Smooth muscle cell (in vitro differentiated cells): Measurements from ENCODE around the gene NTNG1. TPM values are rescaled to one million over a fixed set of nuclear protein-coding genes. Genes with fewer than 3 reads are reported as not detected.

ENCODE experiments used
- DNase-seq: peaks from one replicate; lab custom pipeline; 2025; ENCODE audit not compliant: unreplicated experiment; lab: John Stamatoyannopoulos, UW
- H2AFZ ChIP-seq: fragments of 200-600 bp; sonication (generic); 2 replicates; pipeline ENCODE4 v1.6.0; 2016; ENCODE audit warnings: antibody characterized with exemption, low read depth, mild to moderate bottlenecking
- H3F3A ChIP-seq: fragments of 200-600 bp; sonication (generic); 2 replicates; pipeline ENCODE4 v1.6.0; 2017; ENCODE audit warnings: antibody characterized with exemption, low read depth
- H3K27ac ChIP-seq: fragments of 200-600 bp; sonication (generic); 2 replicates; pipeline ENCODE4 v1.5.1; 2016; ENCODE audit warnings: low read depth, mild to moderate bottlenecking
- H3K27me3 ChIP-seq: fragments of 200-600 bp; sonication (generic); 2 replicates; pipeline ENCODE4 v1.6.1; 2016; ENCODE audit warnings: low read depth, mild to moderate bottlenecking
- H3K36me3 ChIP-seq: fragments of 200-600 bp; sonication (generic); 2 replicates; pipeline ENCODE4 v1.5.1; 2016; ENCODE audit warnings: low read depth
- H3K4me1 ChIP-seq: fragments of 200-600 bp; sonication (generic); 2 replicates; pipeline ENCODE4 v1.5.1; 2016; ENCODE audit warnings: low read depth
- H3K4me2 ChIP-seq: fragments of 200-600 bp; sonication (generic); 2 replicates; pipeline ENCODE4 v1.6.0; 2016; ENCODE audit warnings: mild to moderate bottlenecking
- H3K4me3 ChIP-seq: fragments of 200-600 bp; sonication (generic); 2 replicates; pipeline ENCODE4 v1.5.1; 2016; ENCODE audit warnings: mild to moderate bottlenecking
- H3K79me2 ChIP-seq: fragments of 200-600 bp; sonication (generic); 2 replicates; pipeline ENCODE4 v1.6.0; 2016; ENCODE audit warnings: low read depth, mild to moderate bottlenecking
- H3K9ac ChIP-seq: fragments of 200-600 bp; sonication (generic); 2 replicates; pipeline ENCODE4 v1.6.0; 2016; ENCODE audit warnings: low read depth
- H3K9me3 ChIP-seq: fragments of 200-600 bp; sonication (generic); replicated peaks from 2 replicates; pipeline ENCODE4 v1.5.1; 2016; ENCODE audit warnings: low read depth
- H4K20me1 ChIP-seq: fragments of 200-600 bp; sonication (generic); 2 replicates; pipeline ENCODE4 v1.6.0; 2016; ENCODE audit warnings: low read depth
- CTCF ChIP-seq: fragments of 200-600 bp; sonication (generic); IDR thresholded peaks from 2 replicates; pipeline ENCODE4 v1.5.1; 2017; ENCODE audit warnings: borderline replicate concordance, mild to moderate bottlenecking, antibody characterized with exemption; ENCODE audit not compliant: insufficient read depth, poor library complexity, severe bottlenecking
- WGBS: methylation state at CpG from one replicate; pipeline ENCODE4 v1.1.7; 2016; ENCODE audit warnings: low lambda C conversion rate; 5-methylcytosine and 5-hydroxymethylcytosine counted together
- polyA plus RNA-seq: library from polyadenylated mRNA; unstranded; fragments of >200 nt; fragmentation: Nextera tagmentation; extraction: Ambion mirVana; gene quantifications from 2 replicates; pipeline ENCODE4 v1.2.1, GENCODE V29; 2016
- total RNA-seq: library from RNA; depleted of rRNA; stranded (reverse); fragments of >200 nt; gene quantifications from 2 replicates; pipeline ENCODE4 v1.2.3, GENCODE V29; 2014

NTNG1 gene
- total and polyA plus RNA-seq, 2 experiments from 2014 or later, result 0.39 to 1.1 TPM

- no peak overlapping the region for H3K4me2 ChIP-seq
- H3K79me2 ChIP-seq, result no peaks in the 10 kb centered on the region
- TF ChIP-seq CTCF, result no peak
- no peak overlapping the region for H3K27ac ChIP-seq
- H3K4me1 ChIP-seq, result peaks cover 8% of the 10 kb centered on the region
- no peak overlapping the region for H3K9ac ChIP-seq
- no peak for DNase-seq
- H3K36me3 ChIP-seq, result no peaks in the 10 kb centered on the region
- no peaks in the 10 kb centered on the region for H3F3A ChIP-seq
- H3K4me3 ChIP-seq, result no peak overlapping the region
- H3K27me3 ChIP-seq, result no peaks in the 10 kb centered on the region
- 86% methylated on average over 2 of the region's 2 CpGs for WGBS
- no peaks in the 10 kb centered on the region for H4K20me1 ChIP-seq
- H2AFZ ChIP-seq, result no peak overlapping the region
- H3K9me3 ChIP-seq, result no peaks in the 10 kb centered on the region
Observed at GRCh38 chr1:107251083-107251482, 110.2 kb downstream of the NTNG1 start.

- Histone ChIP-seq H2AFZ (no peak overlapping the region), H3K27ac (no peak overlapping the region), H3K27me3 (no peaks in the 10 kb centered on the region), H3K9ac (no peak overlapping the region), H3K4me3 (no peak overlapping the region), H3F3A (no peaks in the 10 kb centered on the region), H3K4me1 (peaks cover 8% of the 10 kb centered on the region), H3K79me2 (no peaks in the 10 kb centered on the region), H3K9me3 (no peaks in the 10 kb centered on the region), H3K4me2 (no peak overlapping the region), H4K20me1 (no peaks in the 10 kb centered on the region), H3K36me3 (no peaks in the 10 kb centered on the region)
- no peak for TF ChIP-seq CTCF
- 90% methylated on average over 2 of the region's 2 CpGs for WGBS
- DNase-seq, result no peak
Observed at GRCh38 chr1:107251839-107252238, 111.0 kb downstream of the NTNG1 start.

- Histone ChIP-seq H3K4me3 (no peak overlapping the region), H4K20me1 (no peaks in the 10 kb centered on the region), H3K4me1 (peaks cover 8% of the 10 kb centered on the region), H3K36me3 (no peaks in the 10 kb centered on the region), H3K27ac (no peak overlapping the region), H3K9ac (no peak overlapping the region), H3K9me3 (no peaks in the 10 kb centered on the region), H3K79me2 (no peaks in the 10 kb centered on the region), H2AFZ (no peak overlapping the region), H3K4me2 (no peak overlapping the region), H3F3A (no peaks in the 10 kb centered on the region), H3K27me3 (no peaks in the 10 kb centered on the region)
- 100% methylated on average over 2 of the region's 2 CpGs for WGBS
- no peak for TF ChIP-seq CTCF
- no peak for DNase-seq
Observed at GRCh38 chr1:107252271-107252670, 111.4 kb downstream of the NTNG1 start.

- no peak overlapping the region for H2AFZ ChIP-seq
- no peaks in the 10 kb centered on the region for H3F3A ChIP-seq
- no peak overlapping the region for H3K4me2 ChIP-seq
- no peak for TF ChIP-seq CTCF
- H3K9ac ChIP-seq, result no peak overlapping the region
- WGBS, result 77% methylated on average over 5 of the region's 5 CpGs
- no peaks in the 10 kb centered on the region for H3K9me3 ChIP-seq
- H3K27me3 ChIP-seq, result no peaks in the 10 kb centered on the region
- H3K79me2 ChIP-seq, result no peaks in the 10 kb centered on the region
- H4K20me1 ChIP-seq, result no peaks in the 10 kb centered on the region
- no peak overlapping the region for H3K27ac ChIP-seq
- no peak for DNase-seq
- no peak overlapping the region for H3K4me3 ChIP-seq
- peaks cover 8% of the 10 kb centered on the region for H3K4me1 ChIP-seq
- H3K36me3 ChIP-seq, result no peaks in the 10 kb centered on the region
Observed at GRCh38 chr1:107254306-107254705, 113.5 kb downstream of the NTNG1 start.
